Sigmoid colon (tissue), 7 donors: ENCODE data around the gene C2CD2. TPM values are rescaled to one million over a fixed set of nuclear protein-coding genes. Genes with fewer than 3 reads are reported as not detected.

Source experiments
- DNase-seq: peaks from one replicate; pipeline ENCODE4 v3.0.0-alpha.2; 2019
- H3K27ac ChIP-seq, 4 donors: fragments of 200-600 bp; sonication (generic); one replicate each; pipeline ENCODE4 v1.5.1; 2016 to 2019; ENCODE audit warnings: mild to moderate bottlenecking in 1 of 4
- H3K27me3 ChIP-seq, 3 donors: fragments of 200-600 bp; sonication (generic); one replicate each; pipeline ENCODE4 v1.5.1; 2019; ENCODE audit warnings: mild to moderate bottlenecking in 1 of 3
- H3K36me3 ChIP-seq, 4 donors: fragments of 200-600 bp; sonication (generic); one replicate each; pipeline ENCODE4 v1.5.1; 2016 to 2019
- H3K4me1 ChIP-seq, 4 donors: fragments of 200-600 bp; sonication (generic); one replicate each; pipeline ENCODE4 v1.5.1; 2017 to 2019
- H3K4me3 ChIP-seq, 4 donors: fragments of 200-600 bp; sonication (generic); one replicate each; pipeline ENCODE4 v1.5.1; 2017 to 2019; ENCODE audit warnings: mild to moderate bottlenecking in 2 of 4, moderate library complexity in 1 of 4
- H3K9me3 ChIP-seq, 4 donors: fragments of 200-600 bp in 3 of 4; sonication (generic) in 3 of 4; one replicate each; pipeline versions ENCODE4 v1.5.1 to v1.6.1; 2013 to 2019
- CTCF ChIP-seq, 4 experiments: fragments of 450-650 bp in 3 of 4; fragments of 200-600 bp in 1 of 4; IDR thresholded peaks; one replicate each; pipeline ENCODE4 v1.5.1; 2016 to 2019; ENCODE audit warnings: antibody characterized with exemption in 4 of 4, mild to moderate bottlenecking in 3 of 4, moderate library complexity in 2 of 4
- EP300 ChIP-seq, 4 donors: sonication (generic); formaldehyde crosslinking; IDR thresholded peaks; one replicate each; pipeline ENCODE4 v1.6.1; 2017; ENCODE audit warnings: antibody characterized with exemption in 4 of 4
- POLR2A ChIP-seq, 2 donors: fragments of 450-650 bp; IDR thresholded peaks; one replicate each; pipeline ENCODE4 v1.6.1; 2016; ENCODE audit warnings: antibody characterized with exemption in 2 of 2, mild to moderate bottlenecking in 2 of 2, moderate library complexity in 2 of 2
- POLR2AphosphoS5 ChIP-seq, 4 donors: sonication (generic); formaldehyde crosslinking; IDR thresholded peaks; one replicate each; pipeline ENCODE4 v1.6.1; 2017; ENCODE audit warnings: antibody characterized with exemption in 4 of 4
- WGBS, 2 donors: extraction: QIAGEN DNeasy Blood & Tissue Kit; methylation state at CpG; one replicate each; pipeline ENCODE4 v1.1.7; 2013; 5-methylcytosine and 5-hydroxymethylcytosine counted together
- intact Hi-C: fragments of 100-400 bp; cut with DNase I; formaldehyde crosslinking; loops from one replicate; pipeline ENCODE4 v1.15.1; 2023
- polyA plus RNA-seq, 3 donors: library from polyadenylated mRNA; stranded (reverse); fragments of 200-250 nt; gene quantifications; one replicate each; pipeline ENCODE4 v1.2.3, GENCODE V29; 2013
- total RNA-seq, 4 donors: library from RNA; depleted of rRNA; stranded (reverse); fragments of >200 nt; gene quantifications; one replicate each; pipeline ENCODE4 v1.1.0, GENCODE V29; 2016
- donor health status: healthy with polysubstance abuse.
- donor health status: Bipolar disorder and iron deficiency.
- donor health status: healthy.

The C2CD2 gene
- total and polyA plus RNA-seq, 7 donors: 1.8 to 45.1 (median 19.0) TPM

GRCh38 chr21:41920476-41920875 lies 33.3 kb downstream of the C2CD2 start:
- H3K27me3 ChIP-seq: no peaks in the 10 kb centered on the region
- H3K9me3 ChIP-seq: no peaks in the 10 kb centered on the region
- H3K27ac ChIP-seq: no peak overlapping the region
- intact Hi-C loops: no loop called here
- H3K4me1 ChIP-seq: peaks cover 0 to 25% (median 19%) of the 10 kb centered on the region in 4 donors
- H3K4me3 ChIP-seq: no peak overlapping the region
- peaks cover 12 to 36% (median 20%) of the 10 kb centered on the region in 4 donors for H3K36me3 ChIP-seq
- peak; percentile 3 for DNase-seq
- 84 to 93% methylated on average over 5 of the region's 5 CpGs for WGBS, 2 donors
- no peak for TF ChIP-seq CTCF (IDR thresholded peaks at IDR 0.05)
- TF ChIP-seq POLR2AphosphoS5 (IDR thresholded peaks at IDR 0.05): no peak

GRCh38 chr21:41919666-41920398 lies 34.0 kb downstream of the C2CD2 start:
- no peak for TF ChIP-seq POLR2AphosphoS5 (IDR thresholded peaks at IDR 0.05)
- TF ChIP-seq POLR2A (IDR thresholded peaks at IDR 0.05): no peak
- TF ChIP-seq CTCF (IDR thresholded peaks at IDR 0.05): no peak
- TF ChIP-seq EP300 (IDR thresholded peaks at IDR 0.05): no peak
- intact Hi-C loops: no loop called here
- peak; percentile 45 for DNase-seq
- Histone ChIP-seq H3K4me3 (no peak overlapping the region), H3K36me3 (peaks cover 12 to 42% (median 23%) of the 10 kb centered on the region in 4 donors), H3K27me3 (no peaks in the 10 kb centered on the region), H3K9me3 (no peaks in the 10 kb centered on the region), H3K4me1 (peaks cover 0 to 19% (median 13%) of the 10 kb centered on the region in 4 donors), H3K27ac (no peak overlapping the region)
- WGBS, 2 donors: 93 to 96% methylated on average over 15 of the region's 15 CpGs

GRCh38 chr21:41918561-41919358 lies 35.1 kb downstream of the C2CD2 start:
- H3K4me1 ChIP-seq: peaks cover 0 to 9% (median 5%) of the 10 kb centered on the region in 4 donors
- TF ChIP-seq EP300 (IDR thresholded peaks at IDR 0.05) (no peak), POLR2AphosphoS5 (IDR thresholded peaks at IDR 0.05) (no peak), CTCF (IDR thresholded peaks at IDR 0.05) (no peak), POLR2A (IDR thresholded peaks at IDR 0.05) (no peak)
- intact Hi-C loops: no loop called here
- no peak overlapping the region for H3K4me3 ChIP-seq
- peak; percentile 33 for DNase-seq
- 97% methylated on average over 15 of the region's 15 CpGs for WGBS, 2 donors
- H3K27ac ChIP-seq: no peak overlapping the region
- H3K9me3 ChIP-seq: no peaks in the 10 kb centered on the region
- H3K27me3 ChIP-seq: no peaks in the 10 kb centered on the region
- H3K36me3 ChIP-seq: peaks cover 12 to 52% (median 31%) of the 10 kb centered on the region in 4 donors

- intact Hi-C loops: no loop called here
- no peaks in the 10 kb centered on the region for H3K4me1 ChIP-seq
- H3K9me3 ChIP-seq: no peaks in the 10 kb centered on the region
- no peak for TF ChIP-seq POLR2AphosphoS5 (IDR thresholded peaks at IDR 0.05)
- TF ChIP-seq CTCF (IDR thresholded peaks at IDR 0.05): no peak
- no peak for TF ChIP-seq EP300 (IDR thresholded peaks at IDR 0.05)
- no peak for TF ChIP-seq POLR2A (IDR thresholded peaks at IDR 0.05)
- H3K4me3 ChIP-seq: no peak overlapping the region
- H3K36me3 ChIP-seq: peaks cover 17 to 64% (median 40%) of the 10 kb centered on the region in 4 donors
- WGBS, 2 donors: 95 to 97% methylated on average over 4 of the region's 4 CpGs
- no peaks in the 10 kb centered on the region for H3K27me3 ChIP-seq
- no peak overlapping the region for H3K27ac ChIP-seq
- peak; percentile 22 for DNase-seq
Observed at GRCh38 chr21:41917531-41917930, 36.3 kb downstream of the C2CD2 start.
